Ishikawa (cell line): Measurements from ENCODE around the gene PAK5.
A peak's percentile ranks its signal among the peaks of the same experiment; 100 is the strongest.

ENCODE experiments used
- CREB1 ChIP-seq: IDR thresholded peaks from 2 replicates; pipeline ENCODE4 v1.6.1; 2012; ENCODE audit warnings: low read depth
- EGR1 ChIP-seq: IDR thresholded peaks from 2 replicates; pipeline ENCODE4 v1.6.1; 2012
- EP300 ChIP-seq: IDR thresholded peaks from 2 replicates; pipeline ENCODE4 v1.6.1; 2012; ENCODE audit warnings: borderline replicate concordance
- FOXM1 ChIP-seq: IDR thresholded peaks from 2 replicates; pipeline ENCODE4 v1.6.1; 2012; ENCODE audit warnings: low read depth, borderline replicate concordance
- NFIC ChIP-seq: IDR thresholded peaks from 2 replicates; pipeline ENCODE4 v1.6.1; 2012
- RAD21 ChIP-seq: IDR thresholded peaks from 2 replicates; pipeline ENCODE4 v1.6.1; 2012; ENCODE audit warnings: low read depth
- TAF1 ChIP-seq: IDR thresholded peaks from 2 replicates; pipeline ENCODE4 v1.6.1; 2012; ENCODE audit warnings: low read depth, mild to moderate bottlenecking
- TEAD4 ChIP-seq: IDR thresholded peaks from 2 replicates; pipeline ENCODE4 v1.6.1; 2012
- YY1 ChIP-seq: IDR thresholded peaks from 2 replicates; pipeline ENCODE4 v1.6.1; 2012; ENCODE audit warnings: low read depth
- ZBTB7A ChIP-seq: IDR thresholded peaks from 2 replicates; pipeline ENCODE4 v1.6.1; 2012; ENCODE audit warnings: low read depth
- TF ChIP-seq, protein P1 (sequence below): IDR thresholded peaks from 2 replicates; pipeline ENCODE4 v1.6.1; 2012
- TF ChIP-seq, protein P2 (sequence below): IDR thresholded peaks from 2 replicates; pipeline ENCODE4 v1.6.1; 2012; ENCODE audit warnings: low read depth, mild to moderate bottlenecking
- TF ChIP-seq, protein P3 (sequence below): IDR thresholded peaks from 2 replicates; pipeline ENCODE4 v1.6.1; 2012

DNA sequence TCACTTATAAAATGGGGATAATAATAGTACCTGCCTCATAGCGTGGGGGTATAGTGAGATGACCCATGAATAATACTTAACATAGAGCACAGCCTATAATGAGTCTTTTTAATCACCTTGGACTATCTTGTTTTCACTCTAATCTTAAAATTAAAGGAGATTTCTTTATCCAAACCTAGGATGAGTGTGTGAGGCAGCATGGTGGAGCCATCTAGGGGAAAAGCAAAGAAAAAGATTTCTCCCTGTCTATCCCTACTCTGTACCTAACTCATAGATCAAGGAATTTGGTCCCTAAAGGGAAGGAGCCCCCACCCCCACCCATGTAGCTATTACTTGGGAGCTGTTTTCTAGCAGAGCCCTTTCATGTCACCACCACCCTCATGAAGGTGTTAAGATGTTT, 45.2 kb upstream of the PAK5 start:
- TF ChIP-seq EP300 (no peak), NFIC (no peak), EGR1 (no peak), RAD21 (peak; percentile 21; the same call in 1 of the 2 replicates), YY1 (no peak), TAF1 (no peak), CREB1 (no peak), FOXM1 (no peak), TEAD4 (no peak), ZBTB7A (no peak)
- TF ChIP-seq, protein P1, sequence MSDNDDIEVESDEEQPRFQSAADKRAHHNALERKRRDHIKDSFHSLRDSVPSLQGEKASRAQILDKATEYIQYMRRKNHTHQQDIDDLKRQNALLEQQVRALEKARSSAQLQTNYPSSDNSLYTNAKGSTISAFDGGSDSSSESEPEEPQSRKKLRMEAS: no peak
- TF ChIP-seq, protein P2, sequence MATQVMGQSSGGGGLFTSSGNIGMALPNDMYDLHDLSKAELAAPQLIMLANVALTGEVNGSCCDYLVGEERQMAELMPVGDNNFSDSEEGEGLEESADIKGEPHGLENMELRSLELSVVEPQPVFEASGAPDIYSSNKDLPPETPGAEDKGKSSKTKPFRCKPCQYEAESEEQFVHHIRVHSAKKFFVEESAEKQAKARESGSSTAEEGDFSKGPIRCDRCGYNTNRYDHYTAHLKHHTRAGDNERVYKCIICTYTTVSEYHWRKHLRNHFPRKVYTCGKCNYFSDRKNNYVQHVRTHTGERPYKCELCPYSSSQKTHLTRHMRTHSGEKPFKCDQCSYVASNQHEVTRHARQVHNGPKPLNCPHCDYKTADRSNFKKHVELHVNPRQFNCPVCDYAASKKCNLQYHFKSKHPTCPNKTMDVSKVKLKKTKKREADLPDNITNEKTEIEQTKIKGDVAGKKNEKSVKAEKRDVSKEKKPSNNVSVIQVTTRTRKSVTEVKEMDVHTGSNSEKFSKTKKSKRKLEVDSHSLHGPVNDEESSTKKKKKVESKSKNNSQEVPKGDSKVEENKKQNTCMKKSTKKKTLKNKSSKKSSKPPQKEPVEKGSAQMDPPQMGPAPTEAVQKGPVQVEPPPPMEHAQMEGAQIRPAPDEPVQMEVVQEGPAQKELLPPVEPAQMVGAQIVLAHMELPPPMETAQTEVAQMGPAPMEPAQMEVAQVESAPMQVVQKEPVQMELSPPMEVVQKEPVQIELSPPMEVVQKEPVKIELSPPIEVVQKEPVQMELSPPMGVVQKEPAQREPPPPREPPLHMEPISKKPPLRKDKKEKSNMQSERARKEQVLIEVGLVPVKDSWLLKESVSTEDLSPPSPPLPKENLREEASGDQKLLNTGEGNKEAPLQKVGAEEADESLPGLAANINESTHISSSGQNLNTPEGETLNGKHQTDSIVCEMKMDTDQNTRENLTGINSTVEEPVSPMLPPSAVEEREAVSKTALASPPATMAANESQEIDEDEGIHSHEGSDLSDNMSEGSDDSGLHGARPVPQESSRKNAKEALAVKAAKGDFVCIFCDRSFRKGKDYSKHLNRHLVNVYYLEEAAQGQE: no peak
- TF ChIP-seq, protein P3, sequence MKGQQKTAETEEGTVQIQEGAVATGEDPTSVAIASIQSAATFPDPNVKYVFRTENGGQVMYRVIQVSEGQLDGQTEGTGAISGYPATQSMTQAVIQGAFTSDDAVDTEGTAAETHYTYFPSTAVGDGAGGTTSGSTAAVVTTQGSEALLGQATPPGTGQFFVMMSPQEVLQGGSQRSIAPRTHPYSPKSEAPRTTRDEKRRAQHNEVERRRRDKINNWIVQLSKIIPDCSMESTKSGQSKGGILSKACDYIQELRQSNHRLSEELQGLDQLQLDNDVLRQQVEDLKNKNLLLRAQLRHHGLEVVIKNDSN: no peak
